Measurements from ENCODE around the gene PPP2R2C.
A peak's percentile ranks its signal among the peaks of the same experiment; 100 is the strongest.

PPP2R2C gene

GRCh38 chr4:6422105-6422504 lies 50.3 kb downstream of the PPP2R2C start:
- no peak for DNase-seq

- DNase-seq: no peak
Observed at GRCh38 chr4:6421397-6421796, 51.0 kb downstream of the PPP2R2C start.

DNA sequence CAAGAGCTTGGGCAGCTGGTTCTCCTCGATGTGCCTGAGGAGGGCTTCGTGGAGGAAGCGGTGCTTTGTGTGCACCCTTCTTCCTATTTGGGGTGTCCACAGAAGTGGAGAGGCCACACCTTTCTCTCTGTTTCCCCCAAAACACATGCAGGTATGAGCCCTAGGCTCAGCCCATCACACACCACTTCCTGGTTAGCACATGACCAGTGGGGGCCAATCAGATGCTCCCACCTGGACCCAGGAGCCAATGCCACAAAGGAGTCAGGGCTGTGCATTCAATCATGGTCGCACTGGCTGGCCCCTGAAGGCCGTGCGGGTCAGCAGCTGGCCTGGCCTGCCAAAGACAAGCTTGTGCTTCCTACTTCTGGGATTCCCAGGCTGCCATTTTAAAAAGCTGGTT lies 51.4 kb downstream of the PPP2R2C start:
- no peak for DNase-seq

DNA sequence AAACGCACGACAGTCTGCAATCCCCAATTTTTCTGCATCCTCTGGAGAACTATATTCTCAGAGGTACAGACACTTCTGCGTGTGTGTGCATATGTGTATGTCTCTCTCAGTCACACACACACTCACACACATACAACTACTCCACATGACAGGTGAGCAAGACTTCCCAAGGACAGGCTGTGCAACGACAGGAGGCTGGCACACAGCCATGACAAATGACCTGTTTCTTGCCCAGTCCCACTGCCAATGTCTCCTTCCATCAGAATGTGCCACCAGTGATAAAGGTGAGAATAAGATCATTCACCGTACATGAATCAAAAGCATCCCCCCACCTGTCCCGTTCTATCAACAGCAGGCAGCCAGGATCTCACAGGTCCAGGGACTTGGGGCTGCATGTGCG lies 52.4 kb downstream of the PPP2R2C start:
- peak; percentile 25 for DNase-seq

DNA sequence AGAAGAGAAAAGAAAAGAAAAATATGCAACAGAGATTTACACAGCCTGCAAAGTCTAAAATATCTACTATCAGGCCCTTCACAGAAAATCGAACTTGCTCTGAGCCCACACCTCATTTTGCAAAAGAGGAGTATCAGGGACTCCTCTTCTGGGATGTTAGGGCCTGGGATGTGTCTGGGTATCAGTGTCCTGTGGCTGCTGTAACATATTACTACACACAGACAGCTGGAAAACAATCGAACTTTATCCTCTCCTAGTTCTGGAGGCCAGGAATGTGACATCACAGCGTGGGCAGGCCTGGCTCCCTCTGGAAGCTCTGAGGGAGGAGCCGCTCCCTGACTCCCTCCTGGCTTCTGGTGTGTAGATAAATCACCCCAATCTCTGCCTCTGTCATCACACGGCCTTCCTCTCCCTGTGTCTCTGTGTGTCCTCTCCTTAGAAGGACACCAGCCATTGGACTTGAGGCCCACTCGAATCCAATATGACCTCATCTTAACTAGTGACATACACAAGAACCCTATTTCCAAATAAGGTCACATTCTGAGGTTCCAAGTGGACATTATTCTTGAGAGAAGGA lies 52.9 kb downstream of the PPP2R2C start:
- DNase-seq: no peak

GRCh38 chr4:6418193-6418755 lies 54.1 kb downstream of the PPP2R2C start:
- DNase-seq: no peak

GRCh38 chr4:6417516-6418050 lies 54.8 kb downstream of the PPP2R2C start:
- no peak for DNase-seq

DNA sequence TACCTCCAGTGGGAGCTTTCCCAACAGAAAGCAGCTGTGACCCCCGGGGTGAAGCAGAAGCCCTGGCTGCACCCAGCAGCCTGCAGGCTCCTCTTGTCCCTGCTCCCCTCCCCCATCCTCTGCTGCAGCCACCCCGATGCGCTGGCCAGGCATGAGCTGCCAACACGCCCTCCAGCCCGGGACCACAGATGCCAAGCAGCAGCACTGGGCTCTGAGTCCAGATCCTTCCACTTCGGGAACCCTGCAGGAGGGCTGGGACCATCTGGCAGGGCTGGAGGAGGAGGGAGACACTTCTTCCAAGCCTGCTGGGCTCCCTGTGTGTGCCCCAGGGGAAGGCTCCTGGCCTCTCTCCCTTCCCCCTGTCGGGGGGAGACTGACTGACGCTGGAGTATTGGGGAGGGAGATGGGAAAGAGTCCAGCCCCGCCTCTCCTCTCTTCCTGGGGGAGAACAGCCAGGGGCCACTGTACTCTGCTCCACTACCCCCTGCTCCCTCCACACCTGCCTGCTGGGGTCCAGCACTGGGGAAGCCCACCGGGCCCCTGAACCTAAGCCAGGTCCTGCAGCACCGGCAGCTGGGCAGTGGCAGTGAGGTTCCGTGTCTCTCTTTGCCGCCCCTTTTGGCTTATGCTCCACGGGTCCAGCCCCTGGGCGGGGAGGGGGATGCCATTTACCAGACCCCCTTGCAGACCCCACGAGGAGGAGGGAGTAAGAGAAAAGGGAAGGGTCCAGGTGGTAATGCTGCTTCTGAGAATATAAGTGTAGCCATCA lies 55.7 kb downstream of the PPP2R2C start:
- no peak for DNase-seq

- no peak for DNase-seq
Observed at GRCh38 chr4:6415031-6415705, 57.2 kb downstream of the PPP2R2C start.

DNA sequence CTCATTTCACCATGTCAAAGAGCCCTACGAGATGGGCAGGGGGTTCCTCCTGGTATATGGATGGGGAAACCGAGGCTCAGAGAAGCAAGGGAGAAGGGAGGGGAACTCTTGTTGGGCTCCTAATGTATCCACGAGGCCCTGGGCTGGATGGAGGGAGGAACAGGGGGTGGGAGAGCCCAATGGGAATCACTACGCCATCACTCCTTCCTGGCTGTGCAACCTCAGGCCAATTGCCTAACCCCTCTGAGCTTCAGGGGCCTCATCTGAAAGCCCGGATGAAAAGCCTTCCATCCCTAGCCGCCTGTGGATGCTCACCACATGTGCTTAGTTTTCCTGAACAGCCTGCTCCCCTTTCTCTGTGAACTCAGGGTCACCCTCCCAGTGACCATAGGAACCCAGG lies 57.8 kb downstream of the PPP2R2C start:
- no peak for DNase-seq

- no peak for DNase-seq
Observed at GRCh38 chr4:6410664-6411063, 61.8 kb downstream of the PPP2R2C start.

DNA sequence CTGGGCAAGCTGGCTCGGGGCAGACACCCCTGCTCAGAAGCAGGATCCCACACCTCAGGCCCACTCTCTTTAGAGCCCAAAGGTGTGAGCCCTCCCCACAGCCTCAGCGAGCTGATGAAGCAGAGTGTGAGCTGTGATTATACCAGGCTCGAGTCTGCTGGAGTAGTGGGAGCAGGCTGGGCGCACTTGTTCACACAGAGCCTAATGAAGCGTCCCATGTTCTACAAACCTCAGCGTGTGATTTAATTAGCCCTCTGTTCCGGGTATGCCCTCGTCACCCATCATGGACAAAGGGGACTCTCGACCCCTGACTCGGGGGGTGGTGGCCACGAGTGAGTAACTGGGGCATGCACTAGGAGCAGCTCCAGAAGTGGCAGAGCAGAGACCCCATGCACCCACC lies 62.3 kb downstream of the PPP2R2C start:
- DNase-seq: no peak

GRCh38 chr4:6409381-6409780 lies 63.0 kb downstream of the PPP2R2C start:
- no peak for DNase-seq

- DNase-seq: peak; percentile 33
Observed at GRCh38 chr4:6408263-6408662, 64.2 kb downstream of the PPP2R2C start.

GRCh38 chr4:6405397-6405706 lies 67.1 kb downstream of the PPP2R2C start:
- DNase-seq: no peak

DNA sequence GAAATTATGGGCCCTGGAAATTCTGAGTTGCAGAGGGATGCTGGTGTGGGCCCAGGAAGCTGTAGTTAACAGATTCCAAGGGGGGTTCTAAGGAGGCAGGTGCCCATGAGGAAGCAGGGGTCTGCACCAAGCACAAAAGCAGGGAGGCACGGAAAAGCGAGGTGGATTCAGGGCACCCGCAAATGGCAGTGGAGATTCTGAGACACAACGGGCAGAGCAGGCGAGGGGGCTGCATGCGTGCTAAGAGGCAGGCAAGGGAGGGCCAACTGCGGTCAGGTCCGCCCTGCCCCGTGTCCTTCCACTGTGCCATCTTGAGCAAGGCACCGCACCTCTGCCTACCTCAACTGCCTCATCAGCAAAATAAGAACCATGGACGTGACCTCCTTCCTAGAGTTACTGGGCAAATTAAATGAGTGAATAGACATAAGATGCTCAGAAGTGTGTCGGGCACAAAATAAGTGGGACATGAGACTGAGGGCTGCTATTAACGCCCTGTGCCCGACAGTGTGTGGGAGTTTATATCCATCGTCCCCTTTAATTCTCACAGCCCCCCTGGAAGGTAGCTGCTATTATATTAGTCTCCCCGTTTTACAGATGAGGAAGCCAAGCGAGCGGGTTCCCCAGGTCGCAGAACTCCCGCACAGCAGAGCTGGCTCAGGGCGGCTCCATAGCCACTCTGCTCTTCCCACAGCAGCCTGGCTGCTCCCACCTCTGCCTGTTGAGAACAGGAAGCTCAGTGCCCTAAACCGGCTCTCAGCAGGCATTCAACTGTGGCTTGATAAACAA lies 67.6 kb downstream of the PPP2R2C start:
- peak; percentile 95 for DNase-seq

DNA sequence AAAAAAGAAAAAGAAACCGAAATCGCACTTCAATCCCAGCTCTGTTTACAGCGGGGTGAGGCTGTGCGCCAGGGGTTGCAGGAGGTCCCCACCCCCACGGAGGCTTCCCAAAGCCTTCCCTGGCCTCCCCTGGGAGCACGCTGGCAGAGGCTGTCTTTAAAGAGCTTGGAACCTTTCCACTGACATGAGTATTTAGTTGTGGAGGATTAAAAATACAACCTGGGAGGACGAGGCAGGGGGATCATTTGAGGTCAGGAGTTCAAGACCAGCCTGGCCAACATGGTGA lies 69.1 kb downstream of the PPP2R2C start:
- DNase-seq: no peak

DNA sequence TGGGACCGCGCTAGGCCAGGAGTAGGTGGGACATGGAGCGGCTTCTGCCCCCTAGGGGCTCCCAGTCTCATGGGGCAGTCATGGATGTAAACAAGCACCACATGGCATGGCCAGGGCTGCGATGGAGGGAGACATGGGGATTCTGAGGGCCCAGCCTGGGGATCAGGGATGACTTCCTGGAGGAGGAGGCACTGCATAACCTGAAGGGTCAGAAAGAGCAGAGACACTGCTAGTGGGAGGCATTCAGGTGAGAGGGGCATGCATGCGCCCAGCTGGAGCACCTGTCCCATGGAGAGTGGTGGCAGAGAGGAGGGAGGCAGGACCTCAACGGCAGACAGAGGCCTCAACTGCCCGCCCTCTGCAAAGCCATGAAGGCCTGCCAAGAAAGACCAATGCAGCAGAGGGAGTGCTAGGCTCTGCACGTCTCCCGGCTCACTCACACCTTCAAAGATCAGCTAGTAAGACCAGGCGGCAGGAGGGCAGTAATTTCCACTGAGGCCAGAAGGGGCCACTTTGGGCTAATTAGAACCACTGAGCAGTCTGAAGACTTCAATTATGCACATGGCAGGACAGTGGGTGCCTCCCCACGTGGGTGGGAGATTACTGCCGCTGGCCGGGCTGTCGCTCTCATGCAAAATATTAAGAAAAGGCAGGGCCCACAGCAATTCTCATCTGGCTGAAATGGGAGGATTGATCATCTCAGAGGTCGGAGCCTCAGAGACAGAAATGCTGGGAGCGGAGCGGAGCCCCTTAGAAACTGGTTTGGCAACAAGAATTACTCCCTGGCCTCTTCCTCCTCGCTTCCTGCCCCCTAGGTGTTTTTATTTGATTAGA lies 69.6 kb downstream of the PPP2R2C start:
- DNase-seq: no peak

DNA sequence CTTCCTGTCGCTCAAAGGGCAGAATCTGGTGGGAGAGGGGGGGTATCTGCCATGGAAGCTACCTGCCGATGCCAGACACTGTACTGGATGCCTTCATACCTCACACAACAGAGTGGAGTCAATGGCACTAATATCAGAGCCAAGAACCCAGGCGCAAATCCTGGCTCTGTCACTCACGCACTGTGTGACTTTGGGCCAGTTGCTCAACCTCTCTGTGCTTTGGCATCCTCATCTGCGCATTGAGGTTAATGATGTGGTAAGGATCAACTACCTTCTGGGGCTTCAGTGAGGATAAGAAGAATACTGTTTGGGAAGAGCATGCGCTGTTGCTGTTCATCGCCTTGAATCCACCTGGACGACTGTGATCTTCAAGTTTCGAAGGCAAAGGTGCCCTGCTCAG lies 70.6 kb downstream of the PPP2R2C start:
- no peak for DNase-seq

DNA sequence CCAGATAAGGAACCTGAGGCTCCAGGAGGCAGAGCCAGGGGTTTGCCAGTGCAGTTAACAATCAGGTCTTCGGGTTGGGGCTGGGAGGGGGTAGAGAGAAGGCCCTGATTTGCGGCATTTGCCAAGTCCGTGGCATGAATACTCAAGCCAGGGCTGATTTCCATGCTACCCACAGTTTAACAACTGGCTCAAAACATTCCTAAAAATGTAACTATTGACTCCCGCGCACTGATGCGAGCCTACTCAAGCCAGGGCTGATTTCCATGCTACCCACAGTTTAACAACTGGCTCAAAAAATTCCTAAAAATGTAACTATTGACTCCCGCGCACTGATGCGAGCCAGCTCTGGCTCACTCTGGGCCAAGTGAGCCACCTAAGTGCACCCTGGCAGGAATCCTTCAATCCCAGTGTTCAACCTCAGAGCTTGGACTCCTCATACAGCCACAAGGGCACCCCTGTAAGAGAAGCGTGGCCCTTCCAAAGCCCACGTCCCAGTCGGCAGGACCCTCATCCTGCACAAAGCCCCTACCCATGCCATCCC lies 75.6 kb downstream of the PPP2R2C start:
- DNase-seq: no peak

- DNase-seq: no peak
Observed at GRCh38 chr4:6395466-6396228, 76.8 kb downstream of the PPP2R2C start.
